HCT116 (cell line): Measurements from ENCODE around the gene RANBP9. TPM values are rescaled to one million over a fixed set of nuclear protein-coding genes. Genes with fewer than 3 reads are reported as not detected.

Source experiments
- ATAC-seq: fragments of 200-7000 bp; cut with Tn5 transposase; 2 replicates; pipeline ENCODE4 v1.9.1; 2020; ENCODE audit warnings: mild to moderate bottlenecking, moderate library complexity
- BruUV-seq: library from RNA; stranded (reverse); fragments of 400-500 nt; replicated peaks from 2 replicates; lab custom pipeline; 2021; lab: Mats Ljungman, UMichigan
- CTCF ChIA-PET: fragments of 300-600 bp; sonication (Branson Sonifier 250); formaldehyde crosslinking; loops from one replicate; lab custom pipeline; 2021; ENCODE audit warnings: antibody characterized with exemption; lab: Charles Lee
- POLR2A ChIA-PET: fragments of 300-600, 350-600 bp; sonication (Branson Sonifier 250); formaldehyde crosslinking; loops from one replicate; lab custom pipeline; 2021; ENCODE audit warnings: antibody characterized with exemption; lab: Charles Lee
- RAD21 ChIA-PET, 2 experiments: fragments of 300-600 bp; sonication (Branson Sonifier 250); formaldehyde crosslinking; loops; one replicate each; lab custom pipeline; 2023; ENCODE audit warnings: low total read pairs in 2 of 2; ENCODE audit not compliant: uncharacterized antibody in 2 of 2, unreplicated experiment in 2 of 2, low non-redundant PET in 1 of 2; lab: Charles Lee
- DNase-seq: peaks from one replicate; pipeline ENCODE4 v3.0.0-alpha.2; 2010; ENCODE audit warnings: low read depth, low spot score
- H2AFZ ChIP-seq: fragments of 200-600 bp; shearing (Covaris generic), sonication (generic); 2 replicates; pipeline ENCODE4 v1.6.1; 2017; ENCODE audit warnings: low read depth, mixed run types, mixed read lengths, antibody characterized with exemption, low read length; ENCODE audit not compliant: poor library complexity, severe bottlenecking
- H3K27ac ChIP-seq: 2 replicates; pipeline ENCODE4 v1.5.1; 2012; ENCODE audit warnings: low read depth, low read length
- H3K27me3 ChIP-seq: fragments of 200-600 bp; sonication (generic); 2 replicates; pipeline ENCODE4 v1.6.1; 2016; ENCODE audit warnings: mixed run types, low read length, mixed read lengths; ENCODE audit not compliant: insufficient read depth
- H3K36me3 ChIP-seq, 2 experiments: fragments of 200-500 bp in 1 of 2; fragments of 200-600 bp in 1 of 2; sonication (Bioruptor generic) in 1 of 2; sonication (generic) in 1 of 2; 2 replicates each; pipeline versions ENCODE4 v1.5.1 to v1.6.1; 2014 to 2016; ENCODE audit warnings: low read length in 2 of 2, inconsistent platforms in 1 of 2, mixed read lengths in 1 of 2, mixed run types in 1 of 2; ENCODE audit not compliant: insufficient read depth in 2 of 2, control insufficient read depth in 1 of 2
- H3K4me1 ChIP-seq, 2 experiments: fragments of 200-600 bp in 1 of 2; sonication (generic) in 1 of 2; 2 replicates each; pipeline versions ENCODE4 v1.5.1 to v1.6.1; 2012 to 2017; ENCODE audit warnings: low read length in 2 of 2, inconsistent platforms in 1 of 2, mild to moderate bottlenecking in 1 of 2, mixed read lengths in 1 of 2, mixed run types in 1 of 2, moderate library complexity in 1 of 2; ENCODE audit not compliant: insufficient read depth in 2 of 2, control insufficient read depth in 1 of 2
- H3K4me2 ChIP-seq: fragments of 200-600 bp; sonication (generic); 2 replicates; pipeline ENCODE4 v1.6.1; 2017; ENCODE audit warnings: mixed run types, low read length, mixed read lengths
- H3K4me3 ChIP-seq, 2 experiments: fragments of 200-600 bp in 1 of 2; sonication (generic) in 1 of 2; replicated peaks in 1 of 2; 2 replicates each; pipeline ENCODE4 v1.5.1; 2011 to 2016; ENCODE audit warnings: low read length in 2 of 2, control low read depth in 1 of 2, low read depth in 1 of 2, mild to moderate bottlenecking in 1 of 2, mixed read lengths in 1 of 2, mixed run types in 1 of 2
- H3K79me2 ChIP-seq: fragments of 200-600 bp; sonication (generic); 2 replicates; pipeline ENCODE4 v1.6.1; 2017; ENCODE audit warnings: mild to moderate bottlenecking, mixed run types, low read length, moderate library complexity, mixed read lengths; ENCODE audit not compliant: insufficient read depth
- H3K9ac ChIP-seq: fragments of 200-600 bp; sonication (generic); 2 replicates; pipeline ENCODE4 v1.6.1; 2016; ENCODE audit warnings: low read length, mixed read lengths
- H3K9me2 ChIP-seq: fragments of 200-600 bp; sonication (generic), shearing (Covaris generic); 2 replicates; pipeline ENCODE4 v1.6.1; 2017; ENCODE audit warnings: mixed run types, mild to moderate bottlenecking, moderate library complexity; ENCODE audit not compliant: insufficient read depth
- H3K9me3 ChIP-seq, 2 experiments: fragments of 200-500 bp in 1 of 2; fragments of 200-600 bp in 1 of 2; sonication (Bioruptor generic) in 1 of 2; sonication (generic) in 1 of 2; 2 replicates each; pipeline ENCODE4 v1.6.1; 2014 to 2017; ENCODE audit warnings: low read length in 2 of 2, mixed read lengths in 2 of 2, inconsistent platforms in 1 of 2, low read depth in 1 of 2, mild to moderate bottlenecking in 1 of 2, mixed run types in 1 of 2, moderate library complexity in 1 of 2; ENCODE audit not compliant: control insufficient read depth in 1 of 2, insufficient read depth in 1 of 2
- H4K20me1 ChIP-seq: fragments of 200-600 bp; sonication (generic), shearing (Covaris generic); 2 replicates; pipeline ENCODE4 v1.6.1; 2017; ENCODE audit warnings: mixed run types, mild to moderate bottlenecking, moderate library complexity; ENCODE audit not compliant: insufficient read depth
- ATF3 ChIP-seq: IDR thresholded peaks from 2 replicates; pipeline ENCODE4 v1.6.1; 2012
- CEBPB ChIP-seq: IDR thresholded peaks from 2 replicates; pipeline ENCODE4 v1.6.1; 2012; ENCODE audit warnings: low read depth
- EGR1 ChIP-seq: IDR thresholded peaks from 2 replicates; pipeline ENCODE4 v1.6.1; 2012; ENCODE audit warnings: low read depth
- EZH2 ChIP-seq: fragments of 200-600 bp; sonication (generic); IDR thresholded peaks from 2 replicates; pipeline ENCODE4 v1.6.1; 2017; ENCODE audit warnings: antibody characterized with exemption, mixed run types
- FOSL1 ChIP-seq: IDR thresholded peaks from 2 replicates; pipeline ENCODE4 v1.6.1; 2012; ENCODE audit warnings: low read depth
- JUND ChIP-seq: IDR thresholded peaks from 2 replicates; pipeline ENCODE4 v1.6.1; 2012
- MAX ChIP-seq: IDR thresholded peaks from 2 replicates; pipeline ENCODE4 v1.6.1; 2012
- POLR2A ChIP-seq: IDR thresholded peaks from 2 replicates; pipeline ENCODE4 v1.7.0; 2011; ENCODE audit warnings: borderline replicate concordance; ENCODE audit not compliant: insufficient read depth, insufficient read length; ENCODE audit errors: extremely low read depth
- POLR2AphosphoS5 ChIP-seq: IDR thresholded peaks from 2 replicates; pipeline ENCODE4 v1.6.1; 2011; ENCODE audit warnings: mild to moderate bottlenecking, low read depth, low read length, moderate library complexity
- SIN3A ChIP-seq: IDR thresholded peaks from 2 replicates; pipeline ENCODE4 v1.6.1; 2012; ENCODE audit warnings: low read depth
- YY1 ChIP-seq: IDR thresholded peaks from 2 replicates; pipeline ENCODE4 v1.6.1; 2011; ENCODE audit warnings: low read length, low read depth, moderate library complexity, mild to moderate bottlenecking; ENCODE audit not compliant: insufficient replicate concordance; ENCODE audit errors: extremely low read depth
- ZBTB33 ChIP-seq: IDR thresholded peaks from 2 replicates; pipeline ENCODE4 v1.6.1; 2011; ENCODE audit warnings: mild to moderate bottlenecking, low read length, moderate library complexity; ENCODE audit not compliant: insufficient replicate concordance; ENCODE audit errors: extremely low read depth
- ZFX ChIP-seq: fragments of 450-650 bp; IDR thresholded peaks from 2 replicates; pipeline ENCODE4 v1.6.1; 2017
- ZNF274 ChIP-seq: fragments of 200-500 bp; sonication (Bioruptor generic); IDR thresholded peaks from 2 replicates; pipeline ENCODE4 v1.6.1; 2014; ENCODE audit warnings: mild to moderate bottlenecking, low read depth, low read length, inconsistent platforms
- intact Hi-C: fragments of 100-400 bp; cut with micrococcal nuclease; formaldehyde crosslinking; loops from 2 replicates; pipeline ENCODE4 v1.10.0; 2022
- total RNA-seq: library from RNA; stranded (reverse); gene quantifications from one replicate; pipeline ENCODE4 v1.2.1, GENCODE V29; 2021; ENCODE audit not compliant: unreplicated experiment

The RANBP9 gene
- total RNA-seq, 1 experiment from 2014 or later, result 48.0 TPM

DNA sequence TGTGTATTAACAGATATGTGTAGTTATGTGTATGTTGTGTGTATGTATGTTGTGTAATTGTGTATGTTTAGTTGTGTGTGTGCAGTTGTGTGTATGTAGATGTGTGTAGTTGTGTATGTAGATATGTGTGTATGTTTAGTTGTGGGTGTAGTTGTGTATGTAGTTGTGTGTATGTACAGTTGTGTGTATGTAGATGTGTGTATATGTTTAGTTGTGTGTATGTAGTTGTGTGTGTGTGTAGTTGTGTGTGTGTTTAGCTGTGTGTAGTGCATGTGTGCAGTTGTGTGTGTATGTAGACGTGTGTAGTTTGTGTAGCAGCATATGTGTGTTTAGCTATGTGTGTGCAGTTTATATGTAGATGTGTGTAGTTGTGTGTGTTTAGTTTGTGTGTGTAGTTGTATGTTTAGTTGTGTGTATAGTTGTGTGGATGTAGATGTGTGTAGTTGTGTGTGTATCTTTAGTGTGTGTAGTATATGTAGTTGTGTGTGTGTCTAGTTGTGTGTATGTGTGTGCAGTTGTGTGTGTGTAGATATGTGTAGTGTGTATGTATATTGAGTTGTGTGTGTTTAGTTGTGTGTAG, 121.0 kb downstream of the RANBP9 start:
- Histone ChIP-seq H3K27ac (no peak overlapping the region), H3K27me3 (no peaks in the 10 kb centered on the region), H3K4me3 (no peak overlapping the region), H3K9me2 (no peaks in the 10 kb centered on the region), H3K4me2 (no peak overlapping the region), H4K20me1 (no peaks in the 10 kb centered on the region), H3K9me3 (no peaks in the 10 kb centered on the region), H3K36me3 (no peaks in the 10 kb centered on the region), H3K4me1 (no peaks in the 10 kb centered on the region), H3K9ac (no peak overlapping the region), H3K79me2 (no peaks in the 10 kb centered on the region), H2AFZ (no peak overlapping the region)
- ChIA-PET CTCF (no interaction called here), RAD21 (no interaction called here), POLR2A (no interaction called here)
- BruUV-seq, result no TSS peak
- no peak for TF ChIP-seq CEBPB
- TF ChIP-seq MAX, result no peak
- no peak for TF ChIP-seq EGR1
- no peak for TF ChIP-seq ZBTB33
- no peak for TF ChIP-seq SIN3A
- no peak for TF ChIP-seq FOSL1
- TF ChIP-seq ATF3, result no peak
- TF ChIP-seq JUND, result no peak
- no peak for TF ChIP-seq POLR2AphosphoS5
- no peak for TF ChIP-seq YY1
- no peak for TF ChIP-seq EZH2
- no peak for TF ChIP-seq POLR2A
- TF ChIP-seq ZNF274, result no peak
- no peak for TF ChIP-seq ZFX
- intact Hi-C loops, result no loop called here
- no peak for DNase-seq
- no peak for ATAC-seq
